OCI-M2 (cell line): ENCODE measurements around the gene MYH6.

Experiments used
- DNase-seq: peaks from one replicate; lab custom pipeline; 2025; ENCODE audit not compliant: unreplicated experiment; lab: John Stamatoyannopoulos, UW

MYH6 gene

GRCh38 chr14:23339506-23340268 lies 68.4 kb downstream of the MYH6 start:
- no peak for DNase-seq

- DNase-seq: no peak
These were observed 72.5 kb downstream of the MYH6 start for GRCh38 chr14:23335623-23336022.
